Measurements from ENCODE around the gene CAPN9. TPM values are rescaled to one million over a fixed set of nuclear protein-coding genes. Genes with fewer than 3 reads are reported as not detected.
A peak's percentile ranks its signal among the peaks of the same experiment; 100 is the strongest.

The CAPN9 gene
- total RNA-seq, 1 donor from 2014 or later, result not detected

GRCh38 chr1:230818367-230818766 is 71.2 kb downstream of the CAPN9 start:
- TF ChIP-seq CTCF (IDR thresholded peaks at IDR 0.05; ENCODE audit: insufficient read depth, low read length, severe bottlenecking), result no peak
- H3K4me3 ChIP-seq (ENCODE audit: low read depth, low read length), result no peak overlapping the region
- FAIRE-seq (no peak), DNase-seq (ENCODE audit: low read depth) (no peak)
- no peaks in the 10 kb centered on the region for H3K36me3 ChIP-seq (ENCODE audit: control insufficient read depth, insufficient read depth, low read length)
- no peaks in the 10 kb centered on the region for H3K27me3 ChIP-seq (ENCODE audit: control insufficient read depth, insufficient read depth, low read length)

GRCh38 chr1:230818901-230819300 is 71.7 kb downstream of the CAPN9 start:
- Histone ChIP-seq H3K27me3 (ENCODE audit: control insufficient read depth, insufficient read depth, low read length) (no peaks in the 10 kb centered on the region), H3K36me3 (ENCODE audit: control insufficient read depth, insufficient read depth, low read length) (no peaks in the 10 kb centered on the region), H3K4me3 (ENCODE audit: low read depth, low read length) (no peak overlapping the region)
- no peak for DNase-seq (ENCODE audit: low read depth)
- TF ChIP-seq CTCF (IDR thresholded peaks at IDR 0.05; ENCODE audit: insufficient read depth, low read length, severe bottlenecking), result no peak
- FAIRE-seq, result no peak

GRCh38 chr1:230819976-230820375 is 72.8 kb downstream of the CAPN9 start:
- no peak for TF ChIP-seq CTCF (IDR thresholded peaks at IDR 0.05; ENCODE audit: insufficient read depth, low read length, severe bottlenecking)
- Histone ChIP-seq H3K4me3 (ENCODE audit: low read depth, low read length) (no peak overlapping the region), H3K27me3 (ENCODE audit: control insufficient read depth, insufficient read depth, low read length) (no peaks in the 10 kb centered on the region), H3K36me3 (ENCODE audit: control insufficient read depth, insufficient read depth, low read length) (no peaks in the 10 kb centered on the region)
- no peak for DNase-seq (ENCODE audit: low read depth)
- no peak for FAIRE-seq

GRCh38 chr1:230820568-230820967 is 73.4 kb downstream of the CAPN9 start:
- H3K36me3 ChIP-seq (ENCODE audit: control insufficient read depth, insufficient read depth, low read length), result no peaks in the 10 kb centered on the region
- no peaks in the 10 kb centered on the region for H3K27me3 ChIP-seq (ENCODE audit: control insufficient read depth, insufficient read depth, low read length)
- no peak for DNase-seq (ENCODE audit: low read depth)
- TF ChIP-seq CTCF (IDR thresholded peaks at IDR 0.05; ENCODE audit: insufficient read depth, low read length, severe bottlenecking), result no peak
- no peak overlapping the region for H3K4me3 ChIP-seq (ENCODE audit: low read depth, low read length)
- peak; percentile 72 for FAIRE-seq

GRCh38 chr1:230821346-230821745 is 74.2 kb downstream of the CAPN9 start:
- H3K27me3 ChIP-seq (ENCODE audit: control insufficient read depth, insufficient read depth, low read length), result no peaks in the 10 kb centered on the region
- FAIRE-seq (no peak), DNase-seq (ENCODE audit: low read depth) (no peak)
- no peak for TF ChIP-seq CTCF (IDR thresholded peaks at IDR 0.05; ENCODE audit: insufficient read depth, low read length, severe bottlenecking)
- H3K36me3 ChIP-seq (ENCODE audit: control insufficient read depth, insufficient read depth, low read length), result no peaks in the 10 kb centered on the region
- no peak overlapping the region for H3K4me3 ChIP-seq (ENCODE audit: low read depth, low read length)

GRCh38 chr1:230822092-230822581 is 74.9 kb downstream of the CAPN9 start:
- DNase-seq (ENCODE audit: low read depth), result no peak
- no peak for TF ChIP-seq CTCF (IDR thresholded peaks at IDR 0.05; ENCODE audit: insufficient read depth, low read length, severe bottlenecking)
- FAIRE-seq, result no peak

More at GRCh38 chr1:230822092-230822581, 74.9 kb downstream of the CAPN9 start:
- H3K4me3 ChIP-seq (ENCODE audit: low read depth, low read length), result no peak overlapping the region
- H3K36me3 ChIP-seq (ENCODE audit: control insufficient read depth, insufficient read depth, low read length), result no peaks in the 10 kb centered on the region
- no peaks in the 10 kb centered on the region for H3K27me3 ChIP-seq (ENCODE audit: control insufficient read depth, insufficient read depth, low read length)

Measured in bronchial epithelial cell (primary cell).